DOHH2 (cell line): ENCODE results near the gene CLN6.

ENCODE experiments used
- EZH2phosphoT487 ChIP-seq: fragments of 200-600 bp; sonication (generic); IDR thresholded peaks from 2 replicates; pipeline ENCODE4 v1.6.1; 2017; ENCODE audit warnings: borderline replicate concordance, mild to moderate bottlenecking, antibody characterized with exemption, low read length, moderate library complexity, mixed read lengths
- TF ChIP-seq, protein P1 (sequence below): fragments of 200-600 bp; sonication (generic); IDR thresholded peaks from one replicate; pipeline ENCODE4 v1.5.1; 2014; ENCODE audit warnings: antibody characterized with exemption, mild to moderate bottlenecking, low read depth, low read length; ENCODE audit not compliant: poor library complexity, severe bottlenecking

DNA sequence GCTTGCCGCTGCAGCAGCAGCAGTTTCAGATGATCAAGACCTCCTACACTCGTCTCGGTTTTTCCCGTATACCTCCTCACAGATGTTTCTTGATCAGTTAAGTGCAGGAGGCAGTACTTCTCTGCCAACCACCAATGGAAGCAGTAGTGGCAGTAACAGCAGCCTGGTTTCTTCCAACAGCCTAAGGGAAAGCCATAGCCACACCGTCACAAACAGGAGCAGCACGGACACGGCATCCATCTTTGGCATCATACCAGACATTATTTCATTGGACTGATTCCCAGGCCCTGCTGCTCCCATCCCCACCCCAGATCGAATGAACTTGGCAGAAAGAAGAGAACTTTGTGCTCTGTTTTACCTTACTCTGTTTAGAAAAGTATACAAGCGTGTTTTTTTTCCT, 42.0 kb downstream of the CLN6 start:
- TF ChIP-seq, protein P1, sequence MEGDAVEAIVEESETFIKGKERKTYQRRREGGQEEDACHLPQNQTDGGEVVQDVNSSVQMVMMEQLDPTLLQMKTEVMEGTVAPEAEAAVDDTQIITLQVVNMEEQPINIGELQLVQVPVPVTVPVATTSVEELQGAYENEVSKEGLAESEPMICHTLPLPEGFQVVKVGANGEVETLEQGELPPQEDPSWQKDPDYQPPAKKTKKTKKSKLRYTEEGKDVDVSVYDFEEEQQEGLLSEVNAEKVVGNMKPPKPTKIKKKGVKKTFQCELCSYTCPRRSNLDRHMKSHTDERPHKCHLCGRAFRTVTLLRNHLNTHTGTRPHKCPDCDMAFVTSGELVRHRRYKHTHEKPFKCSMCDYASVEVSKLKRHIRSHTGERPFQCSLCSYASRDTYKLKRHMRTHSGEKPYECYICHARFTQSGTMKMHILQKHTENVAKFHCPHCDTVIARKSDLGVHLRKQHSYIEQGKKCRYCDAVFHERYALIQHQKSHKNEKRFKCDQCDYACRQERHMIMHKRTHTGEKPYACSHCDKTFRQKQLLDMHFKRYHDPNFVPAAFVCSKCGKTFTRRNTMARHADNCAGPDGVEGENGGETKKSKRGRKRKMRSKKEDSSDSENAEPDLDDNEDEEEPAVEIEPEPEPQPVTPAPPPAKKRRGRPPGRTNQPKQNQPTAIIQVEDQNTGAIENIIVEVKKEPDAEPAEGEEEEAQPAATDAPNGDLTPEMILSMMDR: no peak
- TF ChIP-seq EZH2phosphoT487: no peak
